GM19025 (cell line): Measurements from ENCODE around the gene DTX1.

Source experiments
- ATAC-seq: cut with Tn5 transposase; IDR thresholded peaks from one replicate; pipeline ENCODE4 v1.9.1; 2021; ENCODE audit warnings: mild to moderate bottlenecking, low read depth, moderate library complexity; ENCODE audit not compliant: unreplicated experiment

Gene DTX1

DNA sequence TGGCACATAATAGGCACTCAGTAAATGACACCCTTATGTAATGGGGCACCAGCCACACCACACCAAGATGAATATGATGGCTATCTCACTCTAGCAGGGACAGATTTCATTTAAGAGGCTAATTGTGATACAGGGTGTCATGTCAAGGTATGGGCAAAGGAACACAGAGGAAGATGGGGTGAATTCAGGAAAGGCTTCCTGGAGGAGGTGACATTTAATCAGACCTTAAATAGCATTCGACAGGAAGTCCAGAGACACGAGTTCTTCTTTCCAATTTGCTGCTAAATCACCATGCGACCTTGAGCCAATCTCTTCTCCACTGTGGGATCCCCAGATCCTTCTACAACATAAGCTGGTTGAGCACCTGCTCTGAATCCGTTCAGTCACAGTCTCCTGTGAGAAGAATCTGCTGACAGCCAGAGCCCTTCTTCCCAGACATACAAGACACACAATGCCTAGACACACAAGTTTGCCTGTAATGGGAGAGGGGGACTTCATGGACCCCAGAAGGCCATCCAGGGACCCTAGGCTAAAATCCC lies 1.5 kb upstream of the DTX1 start:
- no peak for ATAC-seq

DNA sequence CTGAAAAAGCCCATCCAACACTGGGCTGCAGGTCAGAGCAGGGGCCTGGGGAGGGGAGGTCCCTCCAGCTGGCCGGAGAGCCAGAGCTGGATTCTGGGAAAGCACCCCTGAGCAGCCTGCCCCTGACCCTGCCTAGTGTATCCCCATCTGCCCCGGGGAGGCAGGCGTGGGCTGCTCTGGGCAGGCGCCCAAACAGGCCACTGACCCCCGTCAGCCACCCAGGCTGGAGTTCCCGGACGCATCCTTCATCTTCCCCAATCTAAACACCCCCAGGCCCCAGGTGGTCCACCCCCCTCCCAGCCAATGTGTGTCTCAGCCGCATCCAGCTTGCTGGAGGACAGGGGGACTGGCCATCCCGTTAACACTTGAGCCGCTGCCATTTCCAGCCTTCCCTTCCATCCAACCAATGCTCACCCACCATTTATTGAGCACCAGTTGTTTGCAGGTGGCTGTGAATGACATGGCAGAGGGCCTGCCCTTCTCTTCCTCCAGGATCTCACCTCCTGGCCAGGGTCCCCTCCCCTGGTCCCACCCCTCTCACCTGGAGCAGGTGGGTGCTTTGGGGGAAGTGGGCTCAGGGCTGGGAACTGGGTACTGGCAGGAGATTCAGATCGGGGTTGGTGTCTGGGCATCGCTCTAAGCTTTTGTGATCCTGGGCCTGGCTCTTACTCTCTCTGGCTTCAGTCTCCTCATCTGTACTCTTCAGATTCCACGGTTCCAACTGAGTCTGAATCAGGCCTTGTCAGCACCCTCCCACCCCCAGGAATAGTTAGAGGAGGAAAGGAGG lies 743 bp upstream of the DTX1 start:
- no peak for ATAC-seq

DNA sequence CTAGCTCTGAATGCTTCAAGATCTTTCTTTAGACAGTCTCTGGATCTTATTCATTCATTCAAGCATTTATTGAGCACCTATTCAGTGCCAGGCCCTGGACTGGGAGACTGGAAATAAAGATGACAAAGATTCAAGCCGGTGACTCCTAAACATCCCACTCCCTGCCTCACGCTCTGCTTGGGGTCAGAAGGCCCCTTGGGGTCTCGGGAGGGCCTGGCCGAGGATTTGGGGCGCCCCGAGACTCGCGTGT lies 224 bp upstream of the DTX1 start:
- ATAC-seq = no peak

DNA sequence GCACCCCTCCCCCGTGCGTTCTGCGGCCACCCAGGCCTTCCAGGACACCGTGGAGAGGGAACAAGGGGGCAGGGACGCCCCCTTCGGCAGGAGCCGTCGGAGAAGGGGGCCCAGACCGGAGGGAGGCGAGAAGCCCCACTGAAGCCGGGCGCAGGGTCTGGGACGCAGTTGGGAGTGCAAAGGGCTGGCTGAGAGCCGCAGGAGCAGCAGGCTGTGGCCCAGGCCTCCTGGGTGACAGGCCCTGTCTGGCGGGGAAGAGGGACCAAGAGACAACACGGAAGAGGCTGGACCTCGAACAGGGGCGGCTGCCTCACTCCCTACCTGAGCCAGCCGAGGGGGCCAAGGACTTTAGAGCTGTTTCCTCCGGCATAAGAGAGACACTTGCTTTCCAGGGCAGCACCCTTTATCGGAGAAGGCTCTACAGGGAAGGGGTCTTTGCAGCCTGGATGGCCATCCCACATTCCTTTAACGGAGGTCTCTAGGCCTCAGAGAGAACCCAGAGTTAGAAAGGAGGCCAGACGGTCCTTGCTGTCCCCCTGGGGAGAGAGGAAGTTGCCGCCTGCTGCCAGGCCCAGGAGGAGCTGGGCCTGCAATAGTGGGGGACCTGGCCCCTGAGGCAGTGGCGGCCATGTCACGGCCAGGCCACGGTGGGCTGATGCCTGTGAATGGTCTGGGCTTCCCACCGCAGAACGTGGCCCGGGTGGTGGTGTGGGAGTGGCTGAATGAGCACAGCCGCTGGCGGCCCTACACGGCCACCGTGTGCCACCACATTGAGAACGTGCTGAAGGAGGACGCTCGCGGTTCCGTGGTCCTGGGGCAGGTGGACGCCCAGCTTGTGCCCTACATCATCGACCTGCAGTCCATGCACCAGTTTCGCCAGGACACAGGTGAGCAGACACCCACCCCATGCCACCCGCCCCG lies 1.3 kb downstream of the DTX1 start:
- ATAC-seq = no peak

DNA sequence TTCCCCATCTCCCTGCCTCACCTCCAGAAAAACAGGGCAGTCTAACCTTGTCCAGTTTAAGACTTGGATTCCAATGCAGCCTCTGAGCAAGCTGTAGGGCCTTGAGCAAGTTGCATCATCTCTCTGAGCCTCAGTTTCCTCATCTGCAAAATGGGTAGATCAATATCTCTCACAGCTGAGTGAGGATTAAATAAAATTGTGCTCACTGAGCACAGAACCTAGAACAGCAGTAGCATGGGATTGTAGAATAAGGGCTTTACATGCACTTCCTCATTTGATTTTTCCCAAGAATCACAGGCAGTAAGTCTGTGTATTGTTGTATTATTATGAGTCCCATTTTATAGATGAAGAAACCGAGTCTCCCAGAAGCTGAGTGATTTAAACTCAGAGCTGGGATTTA lies 2.0 kb downstream of the DTX1 start:
- no peak for ATAC-seq

DNA sequence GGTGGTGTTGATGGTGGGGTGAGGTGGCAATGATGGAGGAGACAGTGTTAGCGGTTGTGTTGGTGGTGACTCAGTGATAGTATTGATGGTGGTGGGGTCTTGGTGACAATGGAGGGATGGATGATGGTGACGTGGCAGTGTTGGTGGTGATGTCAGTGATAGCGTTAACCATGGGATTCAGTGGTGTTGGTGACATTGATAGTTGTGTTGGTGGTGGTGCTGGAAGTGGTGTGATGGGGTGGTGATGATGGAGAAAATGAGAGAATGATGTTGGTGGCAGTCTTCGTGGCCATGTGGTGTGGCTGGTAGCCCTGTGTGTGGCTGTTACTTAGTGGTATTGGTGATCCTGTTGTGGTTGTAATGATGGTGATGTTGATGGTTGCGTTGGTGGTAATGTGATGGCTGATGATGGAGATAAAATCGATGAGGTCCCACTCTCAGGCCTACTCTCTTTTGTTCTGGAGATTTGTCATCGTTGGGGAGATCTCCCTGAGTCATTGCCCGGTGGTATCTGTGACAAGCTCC lies 2.6 kb downstream of the DTX1 start:
- ATAC-seq = no peak

DNA sequence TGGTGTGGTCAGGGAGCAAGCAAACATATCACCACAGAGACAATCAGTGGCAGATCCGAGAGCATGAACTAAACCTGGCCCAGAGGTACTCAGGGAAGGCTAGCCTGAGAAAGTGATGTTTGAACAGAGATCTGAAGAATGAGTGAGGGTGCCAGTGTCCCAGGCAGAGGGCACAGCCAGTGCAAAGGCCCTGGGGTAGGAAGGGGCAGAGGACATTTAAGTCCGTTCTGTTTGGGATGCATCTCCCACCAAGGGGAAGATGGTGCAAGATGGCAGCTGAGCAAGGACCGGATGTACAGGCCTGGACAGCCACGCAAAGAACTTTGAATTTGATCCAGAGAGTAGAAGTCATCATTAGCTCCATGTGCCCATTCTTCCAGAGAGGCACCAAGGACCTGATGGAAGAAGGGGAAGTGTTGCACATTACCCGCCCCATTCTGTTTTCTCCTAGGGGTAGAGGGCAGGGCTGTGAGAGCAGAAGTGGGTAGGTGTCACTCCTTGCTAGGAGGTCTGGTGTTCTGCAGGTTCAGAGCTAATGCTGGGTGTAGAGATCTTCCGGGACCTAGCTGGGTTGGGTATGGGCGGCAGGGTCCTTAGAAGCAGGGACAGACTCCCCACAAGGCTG lies 3.9 kb downstream of the DTX1 start:
- ATAC-seq = no peak

DNA sequence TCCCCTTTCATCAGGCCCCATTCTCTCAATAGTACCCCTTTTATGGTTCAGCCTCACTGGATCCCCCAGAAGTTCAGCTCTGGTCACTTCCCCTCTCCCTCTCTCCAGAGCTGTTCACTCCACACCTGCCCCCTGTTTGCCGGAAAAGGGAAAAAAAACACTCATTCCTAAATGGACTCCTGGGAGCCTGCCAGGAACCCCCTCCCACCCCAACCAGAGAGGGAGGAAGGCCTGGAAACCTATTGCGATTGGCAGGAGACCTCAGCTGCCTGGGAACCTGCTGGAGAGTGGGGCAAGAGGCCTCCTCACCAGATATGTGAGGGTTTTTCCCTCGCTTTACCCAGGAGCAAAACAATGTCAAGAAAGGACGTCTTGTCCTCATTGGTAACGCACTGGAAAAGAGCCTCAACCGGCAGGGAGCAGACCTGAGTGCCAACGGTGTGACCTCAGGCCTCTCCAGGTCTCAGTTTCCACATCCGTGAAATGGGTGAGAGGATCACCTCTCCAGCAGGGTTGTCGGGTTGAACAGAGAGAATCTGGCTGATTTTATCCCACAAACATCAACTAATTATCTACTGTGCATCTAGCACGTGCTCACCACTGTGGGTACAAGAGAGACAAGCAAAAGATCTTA lies 4.6 kb downstream of the DTX1 start:
- ATAC-seq = no peak

DNA sequence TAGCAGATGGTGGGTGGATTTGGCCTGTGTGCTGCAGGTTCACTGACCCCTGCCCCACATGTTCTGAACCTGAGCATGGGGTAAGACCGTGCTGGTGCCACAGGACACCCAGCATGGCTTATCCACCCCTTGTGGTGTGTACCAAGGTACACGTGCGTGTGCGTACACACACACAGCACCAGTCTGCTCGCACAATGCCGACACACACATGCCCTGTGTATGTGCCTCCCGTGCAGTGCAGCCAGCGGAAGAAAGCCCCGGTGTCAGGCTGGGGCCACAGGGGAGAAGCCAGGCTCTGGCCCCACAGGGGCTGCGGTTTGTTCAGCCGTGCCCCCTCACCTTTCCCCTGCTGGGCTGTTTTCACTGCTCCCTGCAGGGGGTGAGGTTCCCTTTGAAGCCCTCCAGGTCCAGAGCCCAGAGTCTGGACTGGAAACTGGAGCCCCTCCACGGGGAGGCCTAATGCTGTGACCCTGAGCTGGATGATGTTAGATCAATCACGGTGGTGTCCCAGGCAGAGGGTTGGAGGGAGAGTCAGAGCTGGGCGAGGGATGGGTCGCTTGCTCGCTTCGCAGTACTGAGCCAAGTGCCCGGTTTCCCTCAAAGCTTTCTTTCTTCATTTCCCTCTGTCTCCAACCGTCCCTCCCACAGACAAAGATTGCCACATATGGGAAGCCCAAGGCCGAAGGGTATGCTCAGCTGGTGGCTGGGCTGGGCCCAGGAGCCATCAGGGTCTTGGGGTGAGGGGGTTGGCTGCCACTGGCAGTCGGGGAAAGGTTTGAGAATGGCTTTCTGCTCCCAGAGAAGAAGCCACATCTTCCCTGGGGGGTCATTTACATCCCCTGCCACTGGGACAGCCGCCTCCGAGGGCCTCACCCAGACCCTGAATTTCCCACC lies 6.2 kb downstream of the DTX1 start:
- ATAC-seq = no peak

DNA sequence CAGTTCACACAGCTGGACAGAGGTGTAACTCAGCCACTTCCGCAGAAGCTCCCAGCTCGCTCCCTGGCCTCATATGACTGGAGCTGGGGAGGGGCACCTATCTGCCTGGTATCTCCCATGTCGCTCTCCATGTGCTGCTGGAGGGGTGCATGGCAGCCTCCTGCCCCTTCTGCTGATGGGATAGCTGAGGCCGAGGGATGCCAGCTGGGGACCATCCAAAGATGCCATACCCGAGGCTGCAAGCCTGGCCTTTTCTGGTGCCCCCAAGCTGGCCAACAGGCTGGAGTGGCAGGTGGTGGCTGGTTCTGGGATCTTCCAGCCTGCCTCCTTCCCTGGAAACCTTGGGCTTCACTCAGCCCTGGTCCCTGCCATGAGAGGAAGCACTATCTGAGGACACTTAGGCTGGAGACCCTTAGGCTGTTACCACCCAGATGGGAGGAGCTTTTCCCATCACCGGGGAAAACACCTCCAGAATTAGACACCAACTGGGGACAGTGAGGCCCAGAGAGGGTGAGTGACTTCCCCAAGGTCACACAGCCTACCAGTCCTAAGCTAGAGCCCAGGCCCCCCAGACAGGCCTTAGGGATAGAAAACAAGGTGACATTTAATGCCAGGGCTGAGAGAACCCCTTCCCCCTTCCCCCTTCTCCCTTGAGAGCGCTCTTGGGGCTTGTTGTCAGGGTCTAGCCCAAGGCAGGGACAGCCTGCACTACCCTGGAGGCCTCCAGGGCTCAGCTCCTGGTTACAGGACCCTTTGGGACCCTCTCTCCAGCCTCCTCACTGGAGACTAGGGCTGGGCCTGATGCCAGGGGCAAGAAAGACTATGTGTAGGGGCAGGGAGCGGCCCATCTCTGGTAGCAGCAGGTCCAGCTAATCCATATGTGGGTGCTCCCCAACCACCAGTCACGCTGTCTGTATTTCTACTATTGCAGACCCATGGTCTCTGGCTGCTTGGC lies 7.1 kb downstream of the DTX1 start:
- no peak for ATAC-seq

DNA sequence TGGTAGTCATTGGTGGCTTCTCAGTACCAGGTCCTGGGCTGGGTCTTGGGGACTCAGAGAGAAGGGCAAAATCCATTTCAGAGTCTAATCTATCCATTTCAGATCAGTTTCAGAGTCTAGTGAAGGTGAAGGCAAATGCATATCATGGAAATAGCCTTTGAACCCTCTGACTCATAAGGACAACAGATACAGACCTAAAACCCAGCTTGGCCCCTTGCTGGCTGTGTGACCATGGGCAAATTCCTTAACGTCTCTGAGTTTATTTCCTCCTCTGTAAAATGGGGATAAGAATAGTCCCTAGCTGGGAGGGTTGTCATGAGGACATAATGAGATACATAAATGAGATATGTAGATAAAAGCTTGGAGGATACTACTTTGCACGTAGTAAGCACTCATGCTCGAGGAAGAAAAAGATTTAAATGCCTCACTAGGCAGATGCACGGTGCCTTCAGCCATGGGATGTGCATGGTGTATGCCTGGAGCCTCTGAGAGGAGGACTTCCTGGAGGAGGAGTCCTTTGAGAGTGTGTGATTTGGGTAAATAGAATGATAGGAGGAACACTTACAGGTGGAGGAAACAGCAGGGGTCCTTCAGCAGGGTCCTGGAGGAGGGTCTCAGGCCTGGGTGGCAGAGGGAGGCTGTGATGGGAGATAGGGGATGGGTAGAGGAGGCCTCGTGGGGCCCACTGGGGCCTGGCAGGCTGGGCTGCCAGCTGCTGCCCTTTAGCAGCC lies 8.0 kb downstream of the DTX1 start:
- no peak for ATAC-seq

DNA sequence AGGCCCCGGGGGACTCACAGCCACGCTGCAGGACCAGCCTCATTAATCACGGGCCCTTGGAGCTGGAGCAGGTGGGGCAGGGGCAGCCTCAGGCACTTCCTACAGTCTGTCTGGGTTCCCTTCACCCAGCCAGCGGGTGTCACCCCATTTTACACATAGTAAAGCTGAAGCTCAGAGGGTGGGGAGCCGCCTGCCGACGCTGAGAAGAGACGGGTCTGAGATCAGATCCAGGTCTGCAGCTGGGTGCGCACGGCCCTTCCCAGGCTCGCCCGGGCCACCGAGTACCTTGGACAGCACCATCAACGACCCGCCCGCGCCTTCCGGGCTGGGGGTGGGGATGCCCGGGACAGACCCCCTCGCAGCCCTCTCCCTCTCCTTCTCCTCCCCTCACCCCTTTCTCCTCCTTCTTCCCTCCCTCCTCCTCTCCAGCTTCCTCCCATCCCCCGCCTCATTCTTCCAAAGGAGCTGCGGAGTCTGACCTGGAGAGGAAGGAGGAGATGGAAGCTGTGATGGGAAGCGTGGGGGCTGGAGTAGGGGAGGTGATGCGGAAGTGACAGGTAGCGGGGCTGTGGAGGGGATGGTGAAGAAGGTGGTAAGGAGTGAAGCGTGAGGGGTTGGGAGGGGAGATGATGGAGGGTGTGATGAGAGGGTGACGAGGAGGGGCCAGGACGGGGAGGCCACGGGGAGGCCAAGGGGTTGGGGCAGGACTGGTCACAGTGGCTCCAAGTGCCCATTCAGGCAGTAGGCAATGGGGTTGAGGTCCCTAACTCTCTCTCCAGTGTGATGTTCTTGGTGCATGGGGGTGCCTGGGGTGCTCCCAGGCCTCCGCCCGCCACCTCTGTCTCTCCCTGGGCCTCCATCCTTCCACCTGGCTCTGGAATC lies 8.8 kb downstream of the DTX1 start:
- ATAC-seq = no peak

DNA sequence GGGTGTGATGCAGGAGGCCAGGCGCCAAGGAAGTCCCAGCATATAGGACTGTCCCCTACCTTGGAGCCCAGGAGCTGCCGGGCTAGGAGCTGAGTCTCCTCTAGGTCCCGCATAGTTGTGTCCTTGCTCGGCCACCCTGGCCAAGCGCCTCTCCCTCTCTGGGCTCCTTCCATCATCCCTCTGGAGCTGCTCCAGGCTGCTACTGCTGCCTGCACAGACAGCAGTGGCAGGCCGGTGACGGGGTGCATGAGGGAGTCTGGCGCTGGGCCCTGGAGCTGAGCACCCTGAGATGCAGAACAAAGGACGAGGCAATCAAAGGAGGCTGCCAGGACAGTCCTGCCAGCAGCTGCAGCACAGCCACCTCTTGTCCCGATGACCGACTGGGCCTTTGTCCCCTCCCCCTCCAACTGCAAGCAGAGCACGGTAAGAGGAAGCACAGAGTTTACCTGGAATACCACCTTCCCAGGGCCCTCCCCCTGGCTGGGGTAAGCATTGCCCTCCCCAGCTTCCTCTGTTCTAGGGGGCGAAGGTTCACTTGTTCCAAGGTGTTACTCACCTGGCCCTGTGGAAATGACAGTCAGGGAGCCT lies 10.4 kb downstream of the DTX1 start:
- ATAC-seq = no peak

DNA sequence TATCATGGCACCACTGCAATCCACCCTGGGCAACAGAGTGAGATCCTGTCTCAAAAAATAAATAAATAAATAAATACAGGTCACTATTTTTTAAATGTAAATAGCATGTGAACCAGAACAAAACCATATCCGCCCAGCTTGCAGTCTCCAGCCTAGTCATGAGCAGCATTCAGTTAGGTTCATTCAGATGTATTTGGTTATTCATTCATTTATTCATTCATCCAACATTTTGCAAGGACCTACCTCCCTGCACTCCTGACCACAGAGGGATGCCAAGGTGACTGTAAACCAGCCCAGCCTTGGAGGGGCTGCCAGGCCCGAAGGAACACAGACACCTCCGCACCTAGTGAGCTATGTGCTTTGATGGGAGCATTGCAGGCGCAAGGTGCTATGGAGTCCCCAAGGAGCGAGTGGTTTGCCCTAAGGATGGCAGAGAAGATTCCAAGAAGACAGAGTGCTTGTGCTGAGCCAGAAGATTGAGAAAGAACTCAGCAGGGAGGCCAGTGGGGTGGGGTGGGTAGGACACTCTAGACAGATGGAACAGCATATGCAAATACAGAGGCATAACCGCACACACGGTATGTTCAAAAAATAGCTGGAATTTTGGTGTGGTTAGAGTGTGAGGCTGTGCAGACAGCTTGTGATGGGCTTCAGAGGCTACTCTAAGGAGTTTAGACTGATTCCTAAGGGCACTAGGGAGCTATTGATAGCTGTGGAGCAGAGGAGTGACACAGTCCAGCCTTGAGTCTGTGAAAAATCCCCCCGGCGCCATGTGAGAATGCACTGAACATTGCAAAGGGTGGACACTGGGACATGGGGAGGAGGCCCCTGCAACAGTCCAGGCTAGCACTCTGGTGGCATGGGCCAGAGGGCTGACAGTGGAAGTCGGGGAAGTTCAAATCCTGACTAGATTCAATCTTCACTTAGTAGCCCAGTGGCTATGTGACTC lies 11.7 kb downstream of the DTX1 start:
- no peak for ATAC-seq

DNA sequence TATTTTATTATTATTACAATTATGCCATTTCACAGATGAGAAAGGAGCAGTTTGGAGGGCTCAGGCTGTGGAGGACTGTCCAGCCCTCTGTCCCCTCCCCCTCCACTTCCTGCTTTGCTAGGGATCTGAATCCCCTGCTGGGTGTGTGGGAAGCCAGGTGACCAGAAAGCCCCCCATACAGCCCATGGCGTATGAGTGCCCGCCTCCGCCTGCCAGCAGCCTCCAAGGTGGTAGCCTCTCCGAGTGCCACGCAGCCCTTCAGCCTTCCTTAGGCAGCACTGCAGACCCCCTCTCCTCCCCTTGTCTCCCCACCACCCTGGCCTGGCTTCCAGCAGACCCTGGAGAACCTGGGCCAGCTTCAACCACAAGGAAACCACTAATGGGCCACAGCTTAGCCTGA lies 12.6 kb downstream of the DTX1 start:
- no peak for ATAC-seq

DNA sequence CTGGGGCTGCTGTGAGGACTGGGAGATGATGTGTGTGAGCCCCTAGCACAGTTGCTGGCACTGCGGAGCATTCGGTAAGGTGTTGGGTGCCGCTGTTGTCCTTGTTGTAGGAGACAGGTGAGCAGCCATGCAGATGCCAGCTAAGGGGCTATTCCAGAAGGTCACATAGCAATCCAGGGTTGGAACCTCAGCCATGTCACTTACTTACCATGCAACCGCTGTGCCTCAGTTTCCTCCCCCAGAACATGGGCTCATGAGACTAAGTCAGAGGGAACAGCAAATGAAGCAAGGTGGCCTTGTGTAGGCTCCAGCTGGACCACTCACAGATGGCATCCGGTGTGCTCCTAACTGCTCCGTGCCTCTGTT lies 13.2 kb downstream of the DTX1 start:
- ATAC-seq = no peak
